PC-3 (cell line): ENCODE measurements around the gene BCO1. TPM values are rescaled to one million over a fixed set of nuclear protein-coding genes. Genes with fewer than 3 reads are reported as not detected.

ENCODE experiments used
- ATAC-seq: fragments of 200-7000 bp; cut with Tn5 transposase; 2 replicates; pipeline ENCODE4 v1.9.1; 2020; ENCODE audit warnings: mild to moderate bottlenecking, moderate library complexity
- BruUV-seq: library from RNA; stranded (reverse); fragments of 400-500 nt; replicated peaks from 2 replicates; lab custom pipeline; 2021; lab: Mats Ljungman, UMichigan
- CTCF ChIA-PET: fragments of 300-600 bp; sonication (Branson Sonifier 250); formaldehyde crosslinking; loops from one replicate; lab custom pipeline; 2022; ENCODE audit warnings: antibody characterized with exemption; lab: Charles Lee
- POLR2A ChIA-PET: fragments of 300-600 bp; sonication (Branson Sonifier 250); formaldehyde crosslinking; loops from one replicate; lab custom pipeline; 2022; ENCODE audit warnings: antibody characterized with exemption; ENCODE audit not compliant: unreplicated experiment; lab: Charles Lee
- DNase-seq: peaks from one replicate; pipeline ENCODE4 v3.0.0-alpha.2; 2015
- H2AFZ ChIP-seq: fragments of 300-600 bp; sonication (generic); 2 replicates; pipeline ENCODE4 v1.6.0; 2016; ENCODE audit warnings: antibody characterized with exemption, low read length
- H3F3A ChIP-seq: fragments of 300-600 bp; sonication (generic); one replicate; pipeline ENCODE4 v1.6.0; 2017; ENCODE audit warnings: antibody characterized with exemption, low read length, control low read depth, mild to moderate bottlenecking; ENCODE audit not compliant: unreplicated experiment
- H3K27ac ChIP-seq: fragments of 300-600 bp; sonication (generic); 2 replicates; pipeline ENCODE4 v1.5.1; 2016; ENCODE audit warnings: mild to moderate bottlenecking, low read length
- H3K27me3 ChIP-seq: fragments of 300-600 bp; sonication (generic); 2 replicates; pipeline ENCODE4 v1.6.1; 2016; ENCODE audit warnings: low read length, mixed read lengths
- H3K36me3 ChIP-seq: fragments of 300-600 bp; sonication (generic); 2 replicates; pipeline ENCODE4 v1.6.1; 2016; ENCODE audit warnings: low read depth, mixed run types, low read length, mixed read lengths
- H3K4me1 ChIP-seq: fragments of 300-600 bp; sonication (generic); 2 replicates; pipeline ENCODE4 v1.5.1; 2016; ENCODE audit warnings: low read length; ENCODE audit not compliant: insufficient read depth
- H3K4me2 ChIP-seq: fragments of 300-600 bp; sonication (generic); 2 replicates; pipeline ENCODE4 v1.6.0; 2016; ENCODE audit warnings: low read length
- H3K4me3 ChIP-seq: fragments of 300-600 bp; sonication (generic); 2 replicates; pipeline ENCODE4 v1.5.1; 2016; ENCODE audit warnings: mild to moderate bottlenecking, low read length, mixed read lengths
- H3K79me2 ChIP-seq: fragments of 300-600 bp; sonication (generic); 2 replicates; pipeline ENCODE4 v1.6.1; 2017; ENCODE audit warnings: low read length, mixed read lengths
- H3K9ac ChIP-seq: fragments of 300-600 bp; sonication (generic); 2 replicates; pipeline ENCODE4 v1.6.0; 2016; ENCODE audit warnings: mild to moderate bottlenecking, low read length
- H3K9me2 ChIP-seq: fragments of 300-600 bp; sonication (generic); replicated peaks from 2 replicates; pipeline ENCODE4 v1.6.1; 2016; ENCODE audit warnings: mixed run types, low read length, mixed read lengths
- H3K9me3 ChIP-seq: fragments of 300-600 bp; sonication (generic); 2 replicates; pipeline ENCODE4 v1.6.1; 2016; ENCODE audit warnings: low read length, mixed read lengths
- H4K20me1 ChIP-seq: fragments of 300-600 bp; sonication (generic); 2 replicates; pipeline ENCODE4 v1.6.1; 2016; ENCODE audit warnings: low read length, mixed read lengths
- EZH2 ChIP-seq: fragments of 300-600 bp; sonication (generic); IDR thresholded peaks from one replicate; pipeline ENCODE4 v1.6.1; 2017; ENCODE audit warnings: antibody characterized with exemption, mild to moderate bottlenecking, low read length; ENCODE audit not compliant: unreplicated experiment
- EZH2phosphoT487 ChIP-seq: fragments of 300-600 bp; sonication (generic); IDR thresholded peaks from 2 replicates; pipeline ENCODE4 v1.6.1; 2018; ENCODE audit warnings: mild to moderate bottlenecking, antibody characterized with exemption, low read length, borderline replicate concordance
- intact Hi-C: fragments of 100-400 bp; cut with micrococcal nuclease; formaldehyde crosslinking; loops from 2 replicates; pipeline ENCODE4 v1.9.0; 2023
- total RNA-seq: library from RNA; depleted of rRNA; stranded (reverse); fragments of >200 nt; gene quantifications from 2 replicates; pipeline ENCODE4 v1.2.3, GENCODE V29; 2014
- TF ChIP-seq, protein P1 (sequence below): fragments of 300-600 bp; sonication (generic); conservative IDR thresholded peaks from 2 replicates; pipeline ENCODE4 v1.5.1; 2017; ENCODE audit warnings: antibody characterized with exemption, low read depth, mild to moderate bottlenecking, low read length

Gene BCO1
- total RNA-seq, 1 experiment from 2014 or later = not detected

DNA sequence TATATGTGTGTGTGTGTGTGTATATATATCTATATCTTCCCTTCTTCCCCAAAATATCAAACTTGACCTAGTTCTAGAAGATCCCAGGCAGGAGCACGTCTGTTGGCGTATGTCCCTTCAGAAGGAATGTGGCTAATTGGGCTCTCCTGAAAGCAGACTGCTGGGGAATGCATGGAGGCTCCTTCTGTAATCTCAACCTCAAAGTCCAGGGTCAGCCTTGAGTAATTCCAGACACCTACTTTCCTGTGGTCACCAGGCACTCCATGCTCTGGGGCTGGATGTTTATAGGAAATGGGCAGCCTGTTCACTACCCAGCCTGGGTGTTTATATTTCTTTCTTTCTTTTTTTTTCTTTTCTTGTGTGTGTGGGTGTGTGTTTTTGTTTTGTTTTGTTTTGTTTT, 13.4 kb downstream of the BCO1 start:
- Histone ChIP-seq H3K79me2 (no peaks in the 10 kb centered on the region), H3K9me3 (no peaks in the 10 kb centered on the region), H4K20me1 (no peaks in the 10 kb centered on the region), H3K4me3 (no peak overlapping the region), H2AFZ (no peak overlapping the region), H3K36me3 (no peaks in the 10 kb centered on the region), H3K27ac (no peak overlapping the region), H3K9me2 (no peaks in the 10 kb centered on the region), H3K9ac (no peak overlapping the region), H3K4me1 (no peaks in the 10 kb centered on the region), H3F3A (no peaks in the 10 kb centered on the region), H3K27me3 (no peaks in the 10 kb centered on the region), H3K4me2 (no peak overlapping the region)
- BruUV-seq = no TSS peak
- ChIA-PET CTCF (no interaction called here), POLR2A (no interaction called here)
- DNase-seq (no peak), ATAC-seq (no peak)
- TF ChIP-seq EZH2 = no peak
- TF ChIP-seq, protein P1, sequence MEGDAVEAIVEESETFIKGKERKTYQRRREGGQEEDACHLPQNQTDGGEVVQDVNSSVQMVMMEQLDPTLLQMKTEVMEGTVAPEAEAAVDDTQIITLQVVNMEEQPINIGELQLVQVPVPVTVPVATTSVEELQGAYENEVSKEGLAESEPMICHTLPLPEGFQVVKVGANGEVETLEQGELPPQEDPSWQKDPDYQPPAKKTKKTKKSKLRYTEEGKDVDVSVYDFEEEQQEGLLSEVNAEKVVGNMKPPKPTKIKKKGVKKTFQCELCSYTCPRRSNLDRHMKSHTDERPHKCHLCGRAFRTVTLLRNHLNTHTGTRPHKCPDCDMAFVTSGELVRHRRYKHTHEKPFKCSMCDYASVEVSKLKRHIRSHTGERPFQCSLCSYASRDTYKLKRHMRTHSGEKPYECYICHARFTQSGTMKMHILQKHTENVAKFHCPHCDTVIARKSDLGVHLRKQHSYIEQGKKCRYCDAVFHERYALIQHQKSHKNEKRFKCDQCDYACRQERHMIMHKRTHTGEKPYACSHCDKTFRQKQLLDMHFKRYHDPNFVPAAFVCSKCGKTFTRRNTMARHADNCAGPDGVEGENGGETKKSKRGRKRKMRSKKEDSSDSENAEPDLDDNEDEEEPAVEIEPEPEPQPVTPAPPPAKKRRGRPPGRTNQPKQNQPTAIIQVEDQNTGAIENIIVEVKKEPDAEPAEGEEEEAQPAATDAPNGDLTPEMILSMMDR = no peak
- TF ChIP-seq EZH2phosphoT487 = no peak
- intact Hi-C loops = no loop called here

DNA sequence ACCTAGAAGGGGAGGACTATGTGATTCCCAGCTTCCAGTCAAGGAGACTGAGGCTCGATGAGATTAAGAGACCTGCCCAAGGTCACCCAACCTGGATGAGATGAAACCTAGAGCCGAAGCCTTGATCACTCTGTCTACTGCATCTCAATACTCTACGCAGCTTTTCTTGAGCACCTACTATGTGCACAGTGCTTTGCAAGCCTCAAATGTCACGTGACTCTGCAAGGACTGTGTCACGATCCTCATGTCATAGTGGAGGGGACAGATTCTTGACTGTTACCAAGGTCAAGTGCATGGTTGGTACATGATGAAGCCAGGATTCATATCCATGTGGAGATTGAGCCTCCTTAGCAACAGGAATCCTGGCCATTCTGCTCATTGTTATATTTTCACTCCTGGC, 14.7 kb downstream of the BCO1 start:
- Histone ChIP-seq H3K27me3 (no peaks in the 10 kb centered on the region), H3K9me3 (no peaks in the 10 kb centered on the region), H3K27ac (no peak overlapping the region), H3K4me3 (no peak overlapping the region), H3K9me2 (no peaks in the 10 kb centered on the region), H3F3A (no peaks in the 10 kb centered on the region), H3K79me2 (no peaks in the 10 kb centered on the region), H2AFZ (no peak overlapping the region), H4K20me1 (no peaks in the 10 kb centered on the region), H3K4me2 (no peak overlapping the region), H3K9ac (no peak overlapping the region), H3K4me1 (no peaks in the 10 kb centered on the region), H3K36me3 (no peaks in the 10 kb centered on the region)
- no TSS peak for BruUV-seq
- no peak for TF ChIP-seq EZH2phosphoT487
- TF ChIP-seq EZH2 = no peak
- TF ChIP-seq, protein P1 = no peak
- ATAC-seq (no peak), DNase-seq (no peak)
- ChIA-PET POLR2A (no interaction called here), CTCF (no interaction called here)
- intact Hi-C loops = no loop called here

DNA sequence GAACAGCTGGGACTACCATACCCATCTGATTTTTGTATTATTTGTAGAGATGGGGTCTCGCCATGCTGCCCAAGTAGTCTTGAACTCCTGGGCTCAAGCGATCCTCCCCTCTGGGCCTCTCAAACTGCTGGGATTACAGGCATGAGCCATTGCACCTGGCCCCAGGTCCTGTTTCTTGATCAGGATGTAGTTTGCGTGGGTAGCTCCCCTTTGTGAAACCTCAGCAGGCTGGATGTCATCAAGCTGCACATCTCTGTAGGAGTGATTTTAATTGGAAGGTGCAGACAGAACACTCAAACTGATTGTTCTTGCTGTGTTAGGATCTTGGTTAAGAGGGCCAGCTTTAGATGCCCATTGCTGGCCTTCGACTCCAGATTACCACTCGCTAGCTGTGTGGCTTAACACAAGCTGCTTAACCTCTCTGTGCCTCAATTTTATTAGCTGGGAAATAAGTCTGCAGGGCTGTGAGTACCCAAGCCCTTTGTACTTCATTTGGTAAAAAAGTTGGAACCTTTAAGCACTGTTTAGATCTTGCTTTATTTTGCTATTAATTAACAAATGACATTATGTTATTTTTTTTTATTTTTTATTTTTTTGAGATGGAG, 16.5 kb downstream of the BCO1 start:
- Histone ChIP-seq H3F3A (no peaks in the 10 kb centered on the region), H3K36me3 (no peaks in the 10 kb centered on the region), H3K9me2 (no peaks in the 10 kb centered on the region), H3K79me2 (no peaks in the 10 kb centered on the region), H3K4me2 (no peak overlapping the region), H3K9me3 (no peaks in the 10 kb centered on the region), H3K9ac (no peak overlapping the region), H2AFZ (no peak overlapping the region), H3K27me3 (no peaks in the 10 kb centered on the region), H4K20me1 (no peaks in the 10 kb centered on the region), H3K4me3 (no peak overlapping the region), H3K27ac (no peak overlapping the region), H3K4me1 (no peaks in the 10 kb centered on the region)
- intact Hi-C loops = no loop called here
- ChIA-PET CTCF (no interaction called here), POLR2A (no interaction called here)
- TF ChIP-seq, protein P1 = no peak
- TF ChIP-seq EZH2 = no peak
- no peak for TF ChIP-seq EZH2phosphoT487
- DNase-seq = no peak
- BruUV-seq = no TSS peak
- ATAC-seq = no peak
